GM12878 (cell line): ENCODE data around the gene CD163. TPM values are rescaled to one million over a fixed set of nuclear protein-coding genes. Genes with fewer than 3 reads are reported as not detected.

Experiments used
- ATAC-seq: fragments of 200-7000 bp; cut with Tn5 transposase; 3 replicates; pipeline ENCODE4 v1.9.1; 2020; ENCODE audit warnings: mild to moderate bottlenecking, moderate library complexity
- BruUV-seq: library from RNA; stranded (reverse); fragments of 400-500 nt; replicated peaks from 2 replicates; lab custom pipeline; 2021; lab: Mats Ljungman, UMichigan
- CTCF ChIA-PET: fragments of 300-600 bp; sonication (Branson Sonifier 250); formaldehyde crosslinking; extraction: SDS; loops from one replicate; lab custom pipeline; 2021; ENCODE audit warnings: inconsistent platforms; lab: Yijun Ruan, JAX
- POLR2A ChIA-PET: fragments of 350-600 bp; formaldehyde crosslinking; extraction: SDS; loops from one replicate; lab custom pipeline; 2021; ENCODE audit warnings: inconsistent platforms; lab: Charles Lee
- RAD21 ChIA-PET: fragments of 300-600 bp; sonication (Branson Sonifier 250); formaldehyde crosslinking; loops from one replicate; lab custom pipeline; 2023; ENCODE audit warnings: antibody characterized with exemption; ENCODE audit not compliant: unreplicated experiment; lab: Charles Lee
- SMC1A ChIA-PET: fragments of 300-600 bp; sonication (Branson Sonifier 250); formaldehyde crosslinking; loops from one replicate; lab custom pipeline; 2023; ENCODE audit not compliant: unreplicated experiment, uncharacterized antibody; lab: Charles Lee
- DNase-seq: peaks from one replicate; pipeline ENCODE4 v3.0.0-alpha.2; 2011; ENCODE audit warnings: low read depth, low spot score
- FAIRE-seq: peaks from 3 replicates; lab custom pipeline; 2011; peaks lifted over from hg19 to GRCh38; lab: Jason Lieb, UNC
- H2AFZ ChIP-seq: 2 replicates; pipeline ENCODE4 v1.6.0; 2011; ENCODE audit warnings: low read depth, low read length, control low read depth; ENCODE audit not compliant: control insufficient read depth
- H3K27ac ChIP-seq: 2 replicates; pipeline ENCODE4 v1.5.1; 2011; ENCODE audit warnings: control low read depth; ENCODE audit not compliant: control insufficient read depth, insufficient read depth
- H3K27me3 ChIP-seq, 2 experiments: replicated peaks in 1 of 2; 2 replicates each; pipeline versions ENCODE4 v1.6.0 to v1.6.1; 2011; ENCODE audit warnings: low read length in 1 of 2; ENCODE audit not compliant: control insufficient read depth in 2 of 2, insufficient read depth in 2 of 2
- H3K36me3 ChIP-seq, 2 experiments: 2 replicates each; pipeline ENCODE4 v1.5.1; 2011; ENCODE audit warnings: low read length in 1 of 2; ENCODE audit not compliant: control insufficient read depth in 2 of 2, insufficient read depth in 2 of 2
- H3K4me1 ChIP-seq: 2 replicates; pipeline ENCODE4 v1.6.1; 2011; ENCODE audit warnings: mild to moderate bottlenecking, low read length, moderate library complexity, mixed read lengths; ENCODE audit not compliant: control insufficient read depth, insufficient read depth
- H3K4me2 ChIP-seq: 2 replicates; pipeline ENCODE4 v1.6.0; 2011; ENCODE audit warnings: control low read depth; ENCODE audit not compliant: control insufficient read depth, insufficient read depth
- H3K4me3 ChIP-seq: fragments of 200-600 bp; sonication (generic); 2 replicates; pipeline ENCODE4 v1.5.1; 2016
- H3K79me2 ChIP-seq: 2 replicates; pipeline ENCODE4 v1.6.0; 2011; ENCODE audit warnings: low read length; ENCODE audit not compliant: control insufficient read depth, insufficient read depth
- H3K9ac ChIP-seq: 2 replicates; pipeline ENCODE4 v1.8.0; 2011; ENCODE audit warnings: low read length, control low read depth, mixed read lengths; ENCODE audit not compliant: control insufficient read depth, insufficient read depth
- H3K9me3 ChIP-seq: replicated peaks from 3 replicates; pipeline ENCODE4 v1.5.1; 2011; ENCODE audit warnings: mild to moderate bottlenecking, low read length; ENCODE audit not compliant: control insufficient read depth, insufficient read depth
- H4K20me1 ChIP-seq: 2 replicates; pipeline ENCODE4 v1.6.0; 2011; ENCODE audit not compliant: control insufficient read depth, insufficient read depth
- BRCA1 ChIP-seq: IDR thresholded peaks from 2 replicates; pipeline ENCODE4 v1.6.1; 2011; ENCODE audit warnings: low read depth, low read length, improper control_type of control experiment
- CBX5 ChIP-seq: sonication (generic); IDR thresholded peaks from 2 replicates; pipeline ENCODE4 v1.6.1; 2016; ENCODE audit warnings: low read depth, moderate library complexity, mild to moderate bottlenecking, inconsistent platforms
- EGR1 ChIP-seq, 2 experiments: IDR thresholded peaks; 1 replicate in 1 of 2; 2 replicates in 1 of 2; pipeline ENCODE4 v1.6.1; 2011 to 2012; ENCODE audit warnings: low read depth in 2 of 2, low read length in 2 of 2, borderline replicate concordance in 1 of 2, mild to moderate bottlenecking in 1 of 2, moderate library complexity in 1 of 2
- FOXK2 ChIP-seq: fragments of 450-650 bp; IDR thresholded peaks from 2 replicates; pipeline ENCODE4 v1.6.1; 2017; ENCODE audit warnings: mild to moderate bottlenecking, moderate library complexity
- GABPA ChIP-seq: IDR thresholded peaks from 2 replicates; pipeline ENCODE4 v1.6.1; 2014; ENCODE audit warnings: antibody characterized with exemption, low read depth, mild to moderate bottlenecking, inconsistent platforms
- IKZF1 ChIP-seq: fragments of 450-650 bp; conservative IDR thresholded peaks from 2 replicates; pipeline ENCODE4 v1.6.1; 2017; ENCODE audit warnings: antibody characterized with exemption, mild to moderate bottlenecking
- JUNB ChIP-seq: IDR thresholded peaks from 2 replicates; pipeline ENCODE4 v1.6.1; 2016; ENCODE audit warnings: antibody characterized with exemption, mild to moderate bottlenecking
- MTA2 ChIP-seq: fragments of 450-650 bp; IDR thresholded peaks from 2 replicates; pipeline ENCODE4 v1.6.1; 2016; ENCODE audit warnings: low read depth, mild to moderate bottlenecking, moderate library complexity
- NFYB ChIP-seq: IDR thresholded peaks from 2 replicates; pipeline ENCODE4 v1.6.1; 2011; ENCODE audit warnings: low read depth, mild to moderate bottlenecking, low read length, improper control_type of control experiment, moderate library complexity; ENCODE audit not compliant: insufficient read depth
- SIN3A ChIP-seq: IDR thresholded peaks from 2 replicates; pipeline ENCODE4 v1.6.1; 2012; ENCODE audit warnings: low read depth, low read length, improper control_type of control experiment
- SMAD1 ChIP-seq: fragments of 450-650 bp; IDR thresholded peaks from 2 replicates; pipeline ENCODE4 v1.6.1; 2018; ENCODE audit warnings: mild to moderate bottlenecking, low read depth; ENCODE audit not compliant: partially characterized antibody
- TAF1 ChIP-seq: IDR thresholded peaks from 2 replicates; pipeline ENCODE4 v1.6.1; 2011; ENCODE audit warnings: mild to moderate bottlenecking, low read depth, low read length, borderline replicate concordance
- TCF12 ChIP-seq: IDR thresholded peaks from 2 replicates; pipeline ENCODE4 v1.6.1; 2011; ENCODE audit warnings: low read depth, mild to moderate bottlenecking, low read length
- ZZZ3 ChIP-seq: IDR thresholded peaks from 2 replicates; pipeline ENCODE4 v1.6.1; 2011; ENCODE audit warnings: low read depth; ENCODE audit not compliant: control insufficient read depth, insufficient read length
- WGBS: methylation state at CpG from one replicate; pipeline ENCODE4 v1.1.6; 2016; ENCODE audit warnings: low lambda C conversion rate; ENCODE audit not compliant: insufficient replicate concordance, insufficient coverage; ENCODE audit errors: missing lambda C conversion rate; 5-methylcytosine and 5-hydroxymethylcytosine counted together
- in situ Hi-C: fragments of 300-500 bp; cut with MboI; formaldehyde crosslinking; loops from 9 replicates; pipeline ENCODE4 v1.14.3; 2018; ENCODE audit warnings: mixed read lengths
- intact Hi-C: fragments of 100-400 bp; cut with micrococcal nuclease; formaldehyde crosslinking; loops from one replicate; pipeline ENCODE4 v1.14.2; 2022; ENCODE audit not compliant: unreplicated experiment
- polyA plus RNA-seq, 11 experiments: library from polyadenylated mRNA; depleted of rRNA in 4 of 11; unstranded in 6 of 11; stranded (reverse) in 5 of 11; fragments of >200 nt; fragmentation: Nextera tagmentation in 4 of 11; fragmentation: Illumina TruSeq in 1 of 11; extraction: Ambion mirVana in 4 of 11; extraction: Trizol in 1 of 11; gene quantifications; 1 replicate in 1 of 11; 2 replicates in 10 of 11; pipeline versions ENCODE4 v1.2.1 to v1.2.3, GENCODE V29; 2011 to 2016; ENCODE audit warnings: inconsistent platforms in 2 of 11, missing spikeins in 2 of 11, low read depth in 1 of 11
- total RNA-seq, 4 experiments: library from RNA; depleted of rRNA in 3 of 4; stranded (reverse); fragments of >200 nt in 3 of 4; fragmentation: Illumina TruSeq in 1 of 4; extraction: Trizol in 1 of 4; gene quantifications; 2 replicates each; pipeline versions ENCODE4 v1.2.1 to v1.2.3, GENCODE V29; 2013 to 2021
- TF ChIP-seq, protein P1 (sequence below): fragments of 450-650 bp; IDR thresholded peaks from 2 replicates; pipeline ENCODE4 v1.6.1; 2017; ENCODE audit warnings: antibody characterized with exemption, mild to moderate bottlenecking, moderate library complexity
- TF ChIP-seq, protein P2 (sequence below): IDR thresholded peaks from 2 replicates; pipeline ENCODE4 v1.6.1; 2012; ENCODE audit warnings: low read depth, low read length, improper control_type of control experiment
- TF ChIP-seq, protein P3 (sequence below): fragments of 450-650 bp; formaldehyde crosslinking; IDR thresholded peaks from 2 replicates; pipeline ENCODE4 v1.4.0; 2020; ENCODE audit warnings: mild to moderate bottlenecking, moderate library complexity

The CD163 gene
- total and polyA plus RNA-seq, 10 of the 15 experiments (the other 5 are each of a cell fraction or from before 2014, with no cell fraction given) = 0.74 TPM; not detected in 9

DNA sequence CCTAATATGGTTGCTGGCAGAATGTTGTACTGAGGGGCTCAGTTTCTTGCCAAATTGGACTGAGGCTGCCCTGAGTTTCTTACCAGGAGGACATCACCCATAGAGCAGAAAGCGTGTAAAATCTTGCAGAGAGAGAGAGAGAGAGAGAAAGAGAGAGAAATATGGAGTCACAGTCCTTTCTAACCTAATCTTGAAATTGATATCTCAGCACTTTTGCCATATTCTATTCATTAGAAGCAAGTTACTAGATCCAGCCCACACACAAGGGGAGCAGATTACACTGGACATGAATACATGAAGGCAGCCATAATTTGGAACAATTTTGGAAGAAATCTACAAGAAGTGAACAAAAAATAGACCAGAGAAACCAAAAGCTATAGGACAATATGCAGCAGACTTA, 55.5 kb downstream of the CD163 start (continued):
- TF ChIP-seq, protein P1, sequence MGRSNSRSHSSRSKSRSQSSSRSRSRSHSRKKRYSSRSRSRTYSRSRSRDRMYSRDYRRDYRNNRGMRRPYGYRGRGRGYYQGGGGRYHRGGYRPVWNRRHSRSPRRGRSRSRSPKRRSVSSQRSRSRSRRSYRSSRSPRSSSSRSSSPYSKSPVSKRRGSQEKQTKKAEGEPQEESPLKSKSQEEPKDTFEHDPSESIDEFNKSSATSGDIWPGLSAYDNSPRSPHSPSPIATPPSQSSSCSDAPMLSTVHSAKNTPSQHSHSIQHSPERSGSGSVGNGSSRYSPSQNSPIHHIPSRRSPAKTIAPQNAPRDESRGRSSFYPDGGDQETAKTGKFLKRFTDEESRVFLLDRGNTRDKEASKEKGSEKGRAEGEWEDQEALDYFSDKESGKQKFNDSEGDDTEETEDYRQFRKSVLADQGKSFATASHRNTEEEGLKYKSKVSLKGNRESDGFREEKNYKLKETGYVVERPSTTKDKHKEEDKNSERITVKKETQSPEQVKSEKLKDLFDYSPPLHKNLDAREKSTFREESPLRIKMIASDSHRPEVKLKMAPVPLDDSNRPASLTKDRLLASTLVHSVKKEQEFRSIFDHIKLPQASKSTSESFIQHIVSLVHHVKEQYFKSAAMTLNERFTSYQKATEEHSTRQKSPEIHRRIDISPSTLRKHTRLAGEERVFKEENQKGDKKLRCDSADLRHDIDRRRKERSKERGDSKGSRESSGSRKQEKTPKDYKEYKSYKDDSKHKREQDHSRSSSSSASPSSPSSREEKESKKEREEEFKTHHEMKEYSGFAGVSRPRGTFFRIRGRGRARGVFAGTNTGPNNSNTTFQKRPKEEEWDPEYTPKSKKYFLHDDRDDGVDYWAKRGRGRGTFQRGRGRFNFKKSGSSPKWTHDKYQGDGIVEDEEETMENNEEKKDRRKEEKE = no peak
- TF ChIP-seq CBX5 = no peak

DNA sequence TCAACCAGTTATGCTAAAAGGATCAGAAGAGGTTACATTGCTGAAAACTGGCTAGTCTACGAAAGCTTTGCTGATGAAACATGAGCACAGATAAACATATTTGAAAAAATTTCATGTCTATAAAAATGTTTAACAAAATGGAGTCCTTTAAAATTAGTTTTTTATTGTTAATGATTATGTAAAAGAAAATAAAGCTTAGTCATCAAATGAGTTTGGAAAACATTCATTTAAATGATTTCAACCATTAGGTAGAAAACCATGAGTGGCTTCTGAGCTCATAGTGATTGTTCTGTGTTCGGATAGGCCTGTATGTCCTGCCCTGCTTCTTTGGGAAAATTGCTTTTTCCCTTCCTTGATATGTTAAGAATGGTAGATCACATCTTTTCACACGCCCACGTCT, 59.0 kb downstream of the CD163 start:
- H3K4me3 ChIP-seq = no peak overlapping the region
- FAIRE-seq = no peak
- SMC1A ChIA-PET = interaction anchor here (0.7 kb wide), 1 partner anchor 562 kb away, joined by 3 read pairs; no protein-coding TSS in a partner anchor
- no peak overlapping the region for H3K27ac ChIP-seq
- POLR2A ChIA-PET = no interaction called here
- no peak overlapping the region for H3K9ac ChIP-seq
- no peaks in the 10 kb centered on the region for H3K4me1 ChIP-seq
- H3K79me2 ChIP-seq = no peaks in the 10 kb centered on the region
- intact Hi-C loops = no loop called here
- no peak for DNase-seq
- CTCF ChIA-PET = no interaction called here
- H3K36me3 ChIP-seq = no peaks in the 10 kb centered on the region
- TF ChIP-seq NFYB (no peak), FOXK2 (no peak), TAF1 (no peak), GABPA (no peak), TCF12 (no peak), SMAD1 (no peak), MTA2 (no peak), ZZZ3 (no peak), EGR1 (IDR thresholded peaks at IDR 0.05; ENCODE audit: borderline replicate concordance in 1 of 2, low read depth in 2 of 2, low read length in 2 of 2) (no peak), JUNB (no peak), IKZF1 (no peak), SIN3A (no peak), BRCA1 (no peak)
- TF ChIP-seq, protein P2, sequence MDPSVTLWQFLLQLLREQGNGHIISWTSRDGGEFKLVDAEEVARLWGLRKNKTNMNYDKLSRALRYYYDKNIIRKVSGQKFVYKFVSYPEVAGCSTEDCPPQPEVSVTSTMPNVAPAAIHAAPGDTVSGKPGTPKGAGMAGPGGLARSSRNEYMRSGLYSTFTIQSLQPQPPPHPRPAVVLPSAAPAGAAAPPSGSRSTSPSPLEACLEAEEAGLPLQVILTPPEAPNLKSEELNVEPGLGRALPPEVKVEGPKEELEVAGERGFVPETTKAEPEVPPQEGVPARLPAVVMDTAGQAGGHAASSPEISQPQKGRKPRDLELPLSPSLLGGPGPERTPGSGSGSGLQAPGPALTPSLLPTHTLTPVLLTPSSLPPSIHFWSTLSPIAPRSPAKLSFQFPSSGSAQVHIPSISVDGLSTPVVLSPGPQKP = no peak
- TF ChIP-seq, protein P3, sequence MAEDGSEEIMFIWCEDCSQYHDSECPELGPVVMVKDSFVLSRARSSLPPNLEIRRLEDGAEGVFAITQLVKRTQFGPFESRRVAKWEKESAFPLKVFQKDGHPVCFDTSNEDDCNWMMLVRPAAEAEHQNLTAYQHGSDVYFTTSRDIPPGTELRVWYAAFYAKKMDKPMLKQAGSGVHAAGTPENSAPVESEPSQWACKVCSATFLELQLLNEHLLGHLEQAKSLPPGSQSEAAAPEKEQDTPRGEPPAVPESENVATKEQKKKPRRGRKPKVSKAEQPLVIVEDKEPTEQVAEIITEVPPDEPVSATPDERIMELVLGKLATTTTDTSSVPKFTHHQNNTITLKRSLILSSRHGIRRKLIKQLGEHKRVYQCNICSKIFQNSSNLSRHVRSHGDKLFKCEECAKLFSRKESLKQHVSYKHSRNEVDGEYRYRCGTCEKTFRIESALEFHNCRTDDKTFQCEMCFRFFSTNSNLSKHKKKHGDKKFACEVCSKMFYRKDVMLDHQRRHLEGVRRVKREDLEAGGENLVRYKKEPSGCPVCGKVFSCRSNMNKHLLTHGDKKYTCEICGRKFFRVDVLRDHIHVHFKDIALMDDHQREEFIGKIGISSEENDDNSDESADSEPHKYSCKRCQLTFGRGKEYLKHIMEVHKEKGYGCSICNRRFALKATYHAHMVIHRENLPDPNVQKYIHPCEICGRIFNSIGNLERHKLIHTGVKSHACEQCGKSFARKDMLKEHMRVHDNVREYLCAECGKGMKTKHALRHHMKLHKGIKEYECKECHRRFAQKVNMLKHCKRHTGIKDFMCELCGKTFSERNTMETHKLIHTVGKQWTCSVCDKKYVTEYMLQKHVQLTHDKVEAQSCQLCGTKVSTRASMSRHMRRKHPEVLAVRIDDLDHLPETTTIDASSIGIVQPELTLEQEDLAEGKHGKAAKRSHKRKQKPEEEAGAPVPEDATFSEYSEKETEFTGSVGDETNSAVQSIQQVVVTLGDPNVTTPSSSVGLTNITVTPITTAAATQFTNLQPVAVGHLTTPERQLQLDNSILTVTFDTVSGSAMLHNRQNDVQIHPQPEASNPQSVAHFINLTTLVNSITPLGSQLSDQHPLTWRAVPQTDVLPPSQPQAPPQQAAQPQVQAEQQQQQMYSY (CRISPR knock-in tag) = no peak
- H2AFZ ChIP-seq = no peak overlapping the region
- no peak overlapping the region for H3K4me2 ChIP-seq
- H4K20me1 ChIP-seq = no peaks in the 10 kb centered on the region
- ATAC-seq = no peak
- in situ Hi-C loops = no loop called here
- peaks cover 0 to 2% of the 10 kb centered on the region in 2 experiments; a peak in 1 of 4 replicates for H3K27me3 ChIP-seq
- WGBS = 7% methylated on average over 4 of the region's 4 CpGs
- no TSS peak for BruUV-seq
- H3K9me3 ChIP-seq = no peaks in the 10 kb centered on the region; the same call in 2 of the 3 replicates
- RAD21 ChIA-PET = no interaction called here
